Measurements from ENCODE around the gene EPOP. TPM values are rescaled to one million over a fixed set of nuclear protein-coding genes. Genes with fewer than 3 reads are reported as not detected.

Gene EPOP
- 10 to 100 TPM; 33.6 to 33.7 TPM for total RNA-seq

DNA sequence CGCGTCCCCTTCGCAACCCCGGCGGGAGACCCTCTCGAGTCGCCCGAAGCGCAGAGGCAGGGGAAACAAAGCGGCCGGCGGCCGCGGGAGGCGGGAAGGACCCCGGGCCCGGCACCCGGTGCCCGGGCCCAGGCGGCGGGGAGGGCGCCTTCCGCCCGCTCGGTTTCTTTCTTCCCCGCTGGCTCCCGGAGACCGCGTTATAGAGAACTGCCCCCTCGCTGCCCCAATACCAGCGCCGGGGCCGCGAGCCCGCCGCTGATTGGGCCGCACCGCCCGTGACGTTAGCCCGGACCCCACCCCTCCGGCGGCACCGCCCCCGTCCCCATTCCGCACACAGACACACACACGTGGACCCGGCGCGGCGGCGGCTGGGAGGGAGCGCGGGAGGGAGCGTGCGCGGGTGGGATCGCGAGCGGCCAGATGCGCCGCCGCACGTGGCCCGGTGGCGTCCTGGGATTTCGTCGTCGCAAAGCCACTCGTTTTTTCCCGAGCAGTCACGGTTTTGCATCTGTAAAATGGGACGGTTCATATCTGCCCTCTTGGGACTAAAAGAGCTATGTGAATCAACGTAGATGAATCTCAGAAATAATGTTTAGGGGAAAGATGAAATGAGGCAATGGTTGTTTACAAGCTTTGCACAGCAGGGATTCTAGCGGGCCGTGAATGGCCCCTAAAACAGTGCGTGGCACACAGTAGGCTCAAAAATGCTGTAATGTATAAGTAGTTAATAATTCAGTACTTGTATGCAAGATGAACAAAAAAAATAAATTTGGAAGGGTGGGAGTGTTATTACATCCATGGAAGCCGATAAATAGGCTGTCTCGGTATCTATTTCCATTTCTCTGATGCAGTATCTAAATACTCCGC, at the start of gene EPOP:
EPOP (minus strand) TSS at position 209 of the 867 bp plus-strand sequence. CDS start 462 bp downstream, outside the sequence.
- H3K36me3 Mint-ChIP-seq, result peaks cover 18% of the 10 kb centered on the region
- H3K4me3 Mint-ChIP-seq, result peak within 1 kb of the TSS; percentile 44

GRCh38 chr17:38721802-38722201, 47.0 kb upstream of the EPOP start:
- Mint-ChIP-seq H3K27ac (no peak overlapping the region), H3K36me3 (peaks cover 28% of the 10 kb centered on the region), H3K27me3 (no peaks in the 10 kb centered on the region), H3K4me3 (no peak overlapping the region), H3K4me1 (peaks cover 20% of the 10 kb centered on the region), H3K9me3 (no peaks in the 10 kb centered on the region)
- no peak for DNase-seq

More for the DNA sequence above, at the start of gene EPOP:
- H3K9me3 Mint-ChIP-seq, result no peaks in the 10 kb centered on the region
- H3K27ac Mint-ChIP-seq, result peak within 1 kb of the TSS; percentile 75
- peak; percentile 94 for DNase-seq
- H3K27me3 Mint-ChIP-seq, result peaks cover 27% of the 10 kb centered on the region
- H3K4me1 Mint-ChIP-seq, result peaks cover 40% of the 10 kb centered on the region

DNA sequence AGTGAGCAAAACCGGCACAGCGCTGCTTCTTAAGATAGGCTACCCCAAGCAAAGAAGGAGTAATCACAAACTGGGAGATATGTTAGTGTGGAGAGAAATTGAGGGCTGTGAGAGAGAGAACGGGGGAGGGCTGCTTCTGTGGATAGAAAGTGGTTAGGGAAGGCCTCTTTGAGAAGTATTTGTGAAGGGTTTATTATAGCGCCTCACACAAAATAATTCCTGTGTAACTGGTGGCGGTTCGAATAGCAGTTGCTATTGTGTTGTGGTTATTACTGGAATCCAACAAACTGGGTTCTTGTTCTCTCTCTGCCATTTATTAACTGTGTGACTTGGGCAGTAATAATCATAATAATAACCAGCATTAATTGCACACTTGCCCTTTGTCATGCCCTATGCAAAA, 46.2 kb upstream of the EPOP start:
- Mint-ChIP-seq H3K4me1 (peaks cover 15% of the 10 kb centered on the region), H3K27me3 (no peaks in the 10 kb centered on the region), H3K27ac (no peak overlapping the region), H3K36me3 (peaks cover 28% of the 10 kb centered on the region), H3K4me3 (no peak overlapping the region), H3K9me3 (no peaks in the 10 kb centered on the region)
- no peak for DNase-seq

DNA sequence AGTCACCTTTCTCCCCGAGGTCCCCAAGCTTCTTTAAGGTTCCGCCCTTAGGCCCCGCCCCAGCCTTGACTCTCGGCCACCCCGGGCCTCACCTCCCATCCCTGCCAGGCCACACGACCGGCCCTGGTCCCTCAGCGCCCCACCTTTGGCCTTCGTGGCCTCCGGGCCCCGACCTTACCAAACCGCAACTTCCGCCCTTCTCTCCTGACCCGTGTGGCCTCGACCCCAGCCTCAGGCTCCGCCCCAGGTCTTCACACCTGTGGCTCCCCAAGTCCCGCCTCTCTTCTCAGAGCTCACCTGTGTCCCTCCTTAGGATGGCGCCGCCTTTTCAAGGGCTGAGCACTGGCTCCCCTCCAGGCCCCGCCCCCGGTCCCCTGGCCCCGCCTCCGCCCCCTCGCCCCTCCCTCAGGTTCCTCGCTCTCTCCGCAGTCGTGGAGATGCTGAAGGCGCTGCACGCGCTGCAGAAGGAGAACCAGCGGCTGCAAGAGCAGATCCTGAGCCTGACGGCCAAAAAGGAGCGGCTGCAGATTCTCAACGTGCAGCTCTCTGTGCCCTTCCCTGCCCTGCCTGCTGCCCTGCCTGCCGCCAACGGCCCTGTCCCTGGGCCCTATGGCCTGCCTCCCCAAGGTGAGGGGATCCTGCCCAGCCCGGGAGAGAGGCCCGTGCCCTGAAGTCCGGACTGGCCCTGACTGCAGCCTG, 45.3 kb upstream of the EPOP start:
- Mint-ChIP-seq H3K27me3 (no peaks in the 10 kb centered on the region), H3K36me3 (peaks cover 29% of the 10 kb centered on the region), H3K4me1 (peaks cover 20% of the 10 kb centered on the region), H3K27ac (no peak overlapping the region), H3K9me3 (no peaks in the 10 kb centered on the region), H3K4me3 (no peak overlapping the region)
- DNase-seq, result no peak

DNA sequence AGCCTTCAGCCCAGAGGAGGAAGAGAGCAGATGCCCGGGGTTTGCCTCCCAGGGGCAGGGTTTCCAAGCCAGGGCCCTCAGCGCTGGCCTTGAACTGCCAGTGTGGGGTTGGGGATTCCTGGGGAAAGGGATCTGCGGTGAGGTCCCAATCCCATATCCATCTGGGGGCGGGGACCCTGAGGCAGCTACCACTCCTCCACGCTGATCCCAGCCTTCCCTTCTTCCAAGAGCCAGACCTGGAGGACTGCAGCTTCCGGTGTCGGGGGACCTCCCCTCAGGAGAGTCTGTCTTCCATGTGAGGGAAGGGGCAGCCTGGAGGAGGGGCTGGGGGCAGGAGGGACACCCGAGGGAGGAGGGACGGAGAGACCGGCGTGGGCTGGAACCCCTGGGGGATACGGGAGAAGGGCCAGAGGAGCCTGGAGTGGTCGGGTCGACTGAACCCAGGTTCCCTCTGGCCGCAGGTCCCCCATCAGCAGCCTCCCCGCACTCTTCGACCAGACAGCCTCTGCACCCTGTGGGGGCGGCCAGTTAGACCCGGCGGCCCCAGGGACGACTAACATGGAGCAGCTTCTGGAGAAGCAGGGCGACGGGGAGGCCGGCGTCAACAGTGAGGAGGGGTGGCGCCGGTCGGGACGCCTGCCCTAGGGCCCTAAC, 44.7 kb upstream of the EPOP start:
- Mint-ChIP-seq H3K4me3 (no peak overlapping the region), H3K27ac (no peak overlapping the region), H3K4me1 (peaks cover 25% of the 10 kb centered on the region), H3K27me3 (no peaks in the 10 kb centered on the region), H3K36me3 (peaks cover 31% of the 10 kb centered on the region), H3K9me3 (no peaks in the 10 kb centered on the region)
- DNase-seq, result no peak

GRCh38 chr17:38717139-38717745, 42.5 kb upstream of the EPOP start:
- Mint-ChIP-seq H3K27me3 (no peaks in the 10 kb centered on the region), H3K36me3 (peaks cover 31% of the 10 kb centered on the region), H3K4me3 (no peak overlapping the region), H3K4me1 (peaks cover 27% of the 10 kb centered on the region), H3K27ac (peak overlapping the region; percentile 7), H3K9me3 (no peaks in the 10 kb centered on the region)
- DNase-seq, result no peak

- Mint-ChIP-seq H3K27ac (peak overlapping the region; percentile 7), H3K4me3 (no peak overlapping the region), H3K27me3 (no peaks in the 10 kb centered on the region), H3K36me3 (peaks cover 31% of the 10 kb centered on the region), H3K4me1 (peaks cover 34% of the 10 kb centered on the region), H3K9me3 (no peaks in the 10 kb centered on the region)
- no peak for DNase-seq
Observed at GRCh38 chr17:38716368-38717005, 41.7 kb upstream of the EPOP start.

- H3K4me3 Mint-ChIP-seq, result peak overlapping the region; percentile 11
Observed at GRCh38 chr17:38715216-38715943, 40.6 kb upstream of the EPOP start.

GRCh38 chr17:38713456-38714075, 38.8 kb upstream of the EPOP start:
- peaks cover 36% of the 10 kb centered on the region for H3K36me3 Mint-ChIP-seq
- no peak for DNase-seq
- H3K4me3 Mint-ChIP-seq, result no peak overlapping the region
- H3K4me1 Mint-ChIP-seq, result peaks cover 53% of the 10 kb centered on the region
- no peaks in the 10 kb centered on the region for H3K27me3 Mint-ChIP-seq
- no peaks in the 10 kb centered on the region for H3K9me3 Mint-ChIP-seq
- peak overlapping the region; percentile 38 for H3K27ac Mint-ChIP-seq

More at GRCh38 chr17:38715216-38715943, 40.6 kb upstream of the EPOP start:
- Mint-ChIP-seq H3K4me1 (peaks cover 41% of the 10 kb centered on the region), H3K36me3 (peaks cover 33% of the 10 kb centered on the region), H3K27me3 (no peaks in the 10 kb centered on the region), H3K27ac (peak overlapping the region; percentile 85), H3K9me3 (no peaks in the 10 kb centered on the region)
- DNase-seq, result no peak

GRCh38 chr17:38712593-38712992, 37.8 kb upstream of the EPOP start:
- peaks cover 38% of the 10 kb centered on the region for H3K36me3 Mint-ChIP-seq

DNA sequence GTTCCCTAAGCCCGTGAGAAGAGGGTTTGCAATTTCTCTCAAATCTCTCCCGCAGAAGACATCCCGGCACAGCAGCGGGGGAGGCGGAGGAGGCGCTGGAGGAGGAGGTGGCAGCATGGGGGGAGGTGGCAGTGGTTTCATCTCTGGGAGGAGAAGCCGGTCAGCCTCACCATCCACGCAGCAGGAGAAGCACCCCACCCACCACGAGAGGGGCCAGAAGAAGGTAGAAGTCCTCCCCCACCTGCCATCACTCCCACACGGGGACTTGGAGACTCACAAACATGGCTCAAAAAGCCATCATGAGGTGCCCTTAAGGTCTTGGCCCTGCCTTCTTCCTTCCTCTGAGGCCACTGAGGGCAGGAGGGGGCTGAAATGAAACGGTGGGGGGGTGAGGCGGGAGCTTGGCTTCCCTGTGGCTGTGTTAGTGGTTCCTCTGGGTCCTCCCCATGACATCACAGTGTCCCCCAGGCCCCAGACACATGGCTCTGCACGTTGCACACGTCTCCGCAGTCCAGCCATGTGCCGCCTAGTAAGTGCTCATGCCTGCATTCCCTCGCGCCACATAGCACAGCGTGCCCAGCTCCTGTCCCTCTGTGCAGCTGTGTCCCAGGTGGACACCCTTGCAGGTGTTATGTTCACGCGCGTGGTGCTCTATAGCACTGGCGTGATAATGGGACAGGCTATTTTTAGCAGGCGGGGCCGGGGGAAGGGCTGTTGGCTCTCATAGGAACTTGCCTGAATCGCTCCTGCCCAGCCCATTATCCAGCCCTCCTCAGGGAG, 37.2 kb upstream of the EPOP start:
- Mint-ChIP-seq H3K27ac (peak overlapping the region; percentile 74), H3K4me1 (peaks cover 66% of the 10 kb centered on the region), H3K36me3 (peaks cover 42% of the 10 kb centered on the region), H3K27me3 (no peaks in the 10 kb centered on the region), H3K4me3 (peak overlapping the region; percentile 26), H3K9me3 (no peaks in the 10 kb centered on the region)
- no peak for DNase-seq

More at GRCh38 chr17:38712593-38712992, 37.8 kb upstream of the EPOP start:
- H3K4me1 Mint-ChIP-seq, result peaks cover 60% of the 10 kb centered on the region
- H3K4me3 Mint-ChIP-seq, result no peak overlapping the region
- H3K9me3 Mint-ChIP-seq, result no peaks in the 10 kb centered on the region
- H3K27me3 Mint-ChIP-seq, result no peaks in the 10 kb centered on the region
- no peak for DNase-seq
- peak overlapping the region; percentile 74 for H3K27ac Mint-ChIP-seq

DNA sequence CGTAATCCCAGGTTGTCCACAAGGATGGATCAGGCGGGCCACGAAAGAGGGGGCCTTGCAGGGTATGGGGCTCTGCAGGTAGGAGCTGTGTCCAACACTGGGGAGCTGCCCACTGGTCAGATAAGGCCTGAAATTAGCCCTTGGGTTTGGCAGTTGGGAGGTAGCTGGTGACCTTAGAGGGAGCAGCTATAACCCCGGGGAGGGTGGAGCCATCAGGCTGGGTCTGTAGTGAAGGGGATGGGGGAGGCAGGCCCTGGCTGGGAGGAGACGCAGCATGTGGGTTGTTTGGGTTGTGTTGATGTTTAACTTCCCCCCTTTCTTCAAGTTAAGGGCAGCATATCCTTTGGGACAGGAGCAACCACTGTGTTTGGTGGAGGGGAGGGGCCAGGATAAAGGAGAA, 36.2 kb upstream of the EPOP start:
- Mint-ChIP-seq H3K9me3 (no peaks in the 10 kb centered on the region), H3K36me3 (peaks cover 46% of the 10 kb centered on the region), H3K4me3 (no peak overlapping the region), H3K4me1 (peaks cover 68% of the 10 kb centered on the region), H3K27ac (peak overlapping the region; percentile 35), H3K27me3 (no peaks in the 10 kb centered on the region)
- DNase-seq, result no peak

DNA sequence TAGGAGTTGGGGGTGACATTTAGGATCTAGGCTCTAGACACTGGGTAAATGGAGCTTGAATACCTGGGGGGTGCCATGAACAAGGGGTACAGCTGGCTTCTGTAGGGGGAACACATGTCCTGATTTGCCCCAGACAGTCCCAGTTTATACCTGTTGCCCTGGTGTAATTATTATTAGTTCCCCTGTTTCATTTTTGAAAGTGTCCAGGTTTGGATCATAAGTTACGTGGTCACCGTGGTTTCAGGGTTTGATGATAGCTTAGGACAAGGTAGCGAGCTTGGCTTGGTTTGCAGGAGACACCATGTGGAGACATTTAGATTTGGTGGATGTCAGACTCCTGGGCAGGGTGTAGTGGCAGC, 35.8 kb upstream of the EPOP start:
- Mint-ChIP-seq H3K9me3 (no peaks in the 10 kb centered on the region), H3K27ac (peak overlapping the region; percentile 57), H3K4me1 (peaks cover 64% of the 10 kb centered on the region), H3K36me3 (peaks cover 45% of the 10 kb centered on the region), H3K27me3 (no peaks in the 10 kb centered on the region), H3K4me3 (no peak overlapping the region)
- DNase-seq, result no peak

All from activated naive CD8-positive, alpha-beta T cell treated with anti-CD3 and anti-CD28 coated beads for 36 hours (primary cell).